ENCODE results near the gene LRPPRC.

The LRPPRC gene

DNA sequence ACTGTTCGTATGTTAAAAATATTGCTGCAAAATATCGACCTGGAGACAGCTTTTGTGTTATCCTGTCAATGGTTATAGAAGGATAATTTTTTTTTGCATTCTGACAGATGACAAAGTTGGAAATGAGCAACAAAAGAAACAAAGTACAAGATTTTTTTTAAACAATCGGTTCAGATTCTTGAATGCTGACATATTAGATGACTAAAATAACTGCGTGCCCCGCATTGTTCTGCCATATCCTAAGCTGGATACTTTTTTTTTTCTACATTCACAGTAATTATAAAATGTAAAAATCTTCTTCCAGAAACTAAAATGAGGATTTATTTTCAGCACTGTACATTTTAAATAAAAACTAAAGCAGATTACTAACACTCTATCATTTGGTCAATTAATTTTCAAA, 89.9 kb downstream of the LRPPRC start:
- no peak for DNase-seq

- DNase-seq = no peak
These were observed 90.4 kb downstream of the LRPPRC start for GRCh38 chr2:43905371-43905803.

DNA sequence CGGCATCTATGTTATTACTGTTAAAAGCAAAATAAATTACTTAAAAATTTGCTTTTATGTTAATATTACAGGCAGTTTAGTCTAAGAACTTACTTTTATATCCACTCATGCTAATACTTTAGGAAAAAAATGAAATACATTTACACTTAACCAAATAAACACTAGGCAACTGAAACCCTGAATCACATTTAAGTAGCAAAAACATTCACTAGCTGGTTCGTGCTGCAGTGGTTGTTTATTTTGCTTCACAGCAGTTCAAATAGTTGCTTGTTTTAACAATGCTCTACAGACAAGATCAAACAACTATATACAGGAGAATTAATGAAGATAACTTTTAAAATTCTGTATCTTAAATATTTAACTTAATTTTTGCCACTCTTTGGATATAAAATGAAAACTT, 96.2 kb downstream of the LRPPRC start:
- no peak for DNase-seq

GRCh38 chr2:43898838-43899346, 96.9 kb downstream of the LRPPRC start:
- no peak for DNase-seq

- no peak for DNase-seq
These were observed 97.5 kb downstream of the LRPPRC start for GRCh38 chr2:43898134-43898837.

- DNase-seq = no peak
These were observed 98.3 kb downstream of the LRPPRC start for GRCh38 chr2:43897492-43897891.

- DNase-seq = no peak
These were observed 98.9 kb downstream of the LRPPRC start for GRCh38 chr2:43896906-43897305.

- DNase-seq = no peak
These were observed 101.0 kb downstream of the LRPPRC start for GRCh38 chr2:43894743-43895142.

- DNase-seq = no peak
These were observed 104.9 kb downstream of the LRPPRC start for GRCh38 chr2:43890855-43891254.

DNA sequence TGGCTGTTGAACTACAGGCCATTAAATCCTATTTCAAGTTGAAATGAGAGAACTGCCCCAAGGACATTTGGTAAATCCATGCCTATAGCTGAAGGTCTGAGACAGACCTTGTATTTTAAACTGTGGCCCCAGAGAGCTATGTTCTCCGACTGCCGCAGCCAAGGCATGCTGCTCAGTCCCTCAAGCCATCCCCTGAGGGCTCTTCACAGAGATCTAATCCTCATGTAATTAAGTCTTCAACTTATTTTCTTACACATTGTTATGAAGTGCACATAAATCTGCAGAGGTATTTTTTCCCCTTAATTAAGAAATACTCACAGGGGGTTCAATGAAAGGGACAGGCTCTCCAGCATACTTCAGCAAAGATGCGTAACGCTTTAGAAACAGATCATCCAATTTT, 106.4 kb downstream of the LRPPRC start:
- DNase-seq = no peak

DNA sequence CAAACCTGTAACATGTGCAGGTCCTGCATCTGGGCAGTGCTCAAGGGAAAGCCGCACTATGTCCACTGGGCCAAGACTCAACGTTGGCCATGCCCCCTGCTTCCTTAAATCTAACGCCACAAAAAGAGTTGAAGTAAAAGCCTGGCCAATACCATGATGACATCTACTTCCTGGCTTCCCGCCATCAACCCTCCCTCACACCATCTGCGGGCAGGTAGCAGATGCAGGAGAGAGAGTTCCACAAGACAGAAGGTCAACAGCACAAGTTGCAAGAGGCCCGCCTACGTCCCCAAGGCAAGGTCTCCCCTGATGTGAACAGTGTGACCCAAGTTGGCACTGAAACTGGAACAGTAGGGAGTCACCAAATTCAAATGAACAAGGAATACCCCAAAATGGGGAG, 108.6 kb downstream of the LRPPRC start:
- no peak for DNase-seq

DNA sequence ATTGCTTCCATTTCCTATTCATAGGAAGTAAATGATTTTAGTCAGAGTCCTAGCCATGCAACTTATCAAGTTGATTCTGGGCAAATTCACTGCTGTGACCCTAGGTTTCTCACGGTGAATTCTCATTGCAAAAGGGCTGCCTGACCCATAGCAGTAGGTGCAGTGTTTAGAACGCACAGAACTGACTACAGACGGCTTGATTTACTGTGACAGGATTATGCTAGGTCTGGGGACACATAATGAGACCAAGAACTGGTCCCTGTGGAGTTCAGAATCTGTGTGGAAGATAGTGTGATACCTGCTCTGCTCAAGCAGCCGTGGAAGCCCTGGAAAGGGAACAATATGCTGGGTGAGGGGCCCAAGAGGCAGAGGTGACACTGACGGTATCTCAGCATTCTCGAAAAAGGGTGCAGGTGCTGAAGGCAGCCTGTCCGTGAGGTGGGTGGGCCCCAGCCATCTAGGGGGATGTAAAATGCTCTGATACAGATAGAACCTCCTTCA, 110.6 kb downstream of the LRPPRC start:
- DNase-seq = no peak

DNA sequence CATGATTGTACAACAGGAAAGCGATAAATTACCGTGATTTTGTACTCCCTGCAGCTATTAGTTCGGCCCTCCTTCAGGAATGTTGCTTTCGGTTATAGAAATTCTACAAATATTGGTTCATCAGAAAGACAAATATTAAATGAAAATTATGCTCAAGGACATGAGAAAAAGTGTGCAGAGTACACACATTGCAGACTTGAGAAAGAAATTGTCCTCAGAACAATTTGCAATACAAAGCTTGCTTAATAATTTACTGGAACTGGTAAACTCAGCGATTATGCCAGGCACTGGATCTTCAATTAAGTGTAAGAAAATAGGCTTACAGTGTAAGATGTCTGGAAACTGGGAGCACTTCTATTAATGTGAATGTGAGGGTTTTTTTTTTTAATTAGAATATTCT, 111.1 kb downstream of the LRPPRC start:
- no peak for DNase-seq

- DNase-seq = no peak
These were observed 113.5 kb downstream of the LRPPRC start for GRCh38 chr2:43882312-43882711.

GRCh38 chr2:43880952-43881351, 114.8 kb downstream of the LRPPRC start:
- no peak for DNase-seq

DNA sequence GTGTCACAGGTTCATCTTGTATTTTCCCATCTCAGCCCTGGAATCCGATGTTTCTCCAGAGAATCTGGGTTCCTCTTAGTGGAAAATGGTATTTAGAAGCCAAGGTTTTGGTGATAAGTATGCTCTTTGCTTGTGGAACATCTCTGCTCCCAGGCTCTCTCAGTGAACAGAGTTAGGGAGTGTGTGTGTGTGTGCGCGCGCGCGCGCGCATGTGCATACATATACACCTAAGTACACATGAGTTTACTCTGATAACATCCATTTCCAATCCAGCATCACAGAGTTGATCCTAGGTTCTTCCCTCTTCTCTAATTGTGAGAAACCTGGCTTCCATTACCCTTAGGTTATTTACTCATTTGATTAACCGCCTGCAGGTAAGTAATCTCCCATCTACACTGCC, 115.3 kb downstream of the LRPPRC start:
- DNase-seq = no peak

DNA sequence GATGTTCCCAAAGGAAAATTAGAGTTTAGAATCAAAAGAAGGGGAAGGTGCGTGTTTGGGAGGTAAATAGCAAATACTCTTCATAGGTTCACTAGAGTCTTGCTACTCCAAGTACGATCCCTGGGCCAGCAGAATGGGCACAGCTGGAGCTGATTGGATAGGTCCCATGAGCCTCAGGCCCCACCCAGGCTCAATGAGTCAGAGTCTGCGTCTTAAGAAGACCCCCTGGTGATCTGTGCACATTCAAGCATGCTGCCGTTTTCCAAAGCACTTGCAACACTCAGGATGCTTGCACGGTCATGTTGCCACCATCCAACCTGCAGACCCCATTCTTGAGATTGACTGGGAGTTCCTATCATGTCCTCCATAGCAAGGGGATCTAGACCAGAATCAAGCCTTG, 116.5 kb downstream of the LRPPRC start:
- no peak for DNase-seq

- DNase-seq = peak; percentile 5
These were observed 117.9 kb downstream of the LRPPRC start for GRCh38 chr2:43877782-43878464.

DNA sequence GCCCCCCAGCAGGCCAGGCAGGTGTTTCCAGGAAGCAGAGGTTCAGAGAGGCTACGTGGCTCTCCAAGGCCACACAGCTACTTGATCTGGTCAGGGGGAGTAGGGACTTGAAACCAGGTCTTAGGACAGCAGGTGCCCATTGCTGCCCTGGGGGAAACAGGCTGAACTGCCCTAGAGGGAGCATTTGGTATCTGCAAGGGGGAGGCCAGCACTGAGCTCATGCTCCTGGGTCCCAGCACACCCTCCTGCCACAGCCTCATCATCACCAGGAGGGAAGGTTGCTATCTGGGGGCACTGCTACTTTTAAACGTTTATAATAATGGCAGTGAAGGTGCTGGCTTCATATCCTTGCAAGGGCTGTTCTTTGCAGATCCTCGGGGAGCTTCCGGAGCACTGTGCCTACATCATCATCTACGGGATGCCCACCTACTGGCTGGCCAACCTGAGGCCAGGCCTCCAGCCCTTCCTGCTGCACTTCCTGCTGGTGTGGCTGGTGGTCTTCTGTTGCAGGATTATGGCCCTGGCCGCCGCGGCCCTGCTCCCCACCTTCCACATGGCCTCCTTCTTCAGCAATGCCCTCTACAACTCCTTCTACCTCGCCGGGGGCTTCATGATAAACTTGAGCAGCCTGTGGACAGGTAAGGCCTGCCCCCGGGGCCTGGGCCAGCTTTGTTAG, 120.9 kb downstream of the LRPPRC start:
- no peak for DNase-seq

DNA sequence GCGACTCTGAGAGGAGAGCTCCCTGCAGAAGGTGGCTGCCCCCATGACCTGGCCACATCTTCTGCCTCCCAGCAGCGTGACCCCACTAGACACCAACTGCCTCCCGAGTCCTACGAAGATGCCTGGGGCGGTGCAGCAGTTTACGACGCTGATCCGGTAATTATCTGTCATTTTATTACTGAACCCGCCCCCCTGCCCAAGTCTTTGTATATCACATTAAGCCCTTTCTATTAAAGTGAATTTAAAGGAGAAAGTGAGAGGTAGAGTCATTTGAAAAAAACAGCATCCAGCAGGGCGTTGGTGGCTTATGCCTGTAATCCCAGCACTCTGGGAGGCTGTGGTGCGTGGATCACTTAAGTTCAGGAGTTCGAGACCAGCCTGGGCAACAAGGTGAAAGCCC, 123.6 kb downstream of the LRPPRC start:
- no peak for DNase-seq

GRCh38 chr2:43855292-43855691, 140.5 kb downstream of the LRPPRC start:
- DNase-seq = no peak

DNA sequence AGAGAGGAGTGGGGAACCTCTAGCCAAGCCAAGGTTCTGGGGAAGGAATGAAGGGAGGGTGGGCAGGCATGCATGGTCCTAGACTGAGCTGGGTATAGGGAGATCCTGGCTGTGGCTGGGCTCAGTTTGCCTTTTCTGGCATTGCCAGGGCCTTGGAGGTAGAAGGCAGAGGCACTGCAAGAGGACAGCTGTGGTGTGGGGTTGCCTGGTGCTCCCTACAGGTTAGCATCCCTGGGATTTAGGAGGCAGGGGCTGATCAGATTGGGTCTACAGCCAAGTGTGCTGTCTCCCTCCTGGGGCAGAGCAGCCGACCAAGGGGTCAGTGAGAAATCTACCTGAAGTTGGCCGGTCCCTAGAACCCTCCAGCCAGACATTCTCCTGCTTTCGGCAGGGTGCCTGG, 141.1 kb downstream of the LRPPRC start:
- DNase-seq = no peak

GRCh38 chr2:43853141-43854081, 142.4 kb downstream of the LRPPRC start:
- DNase-seq = no peak

Measured in GDM1 (cell line).